ENCODE results near the gene ZNF827. TPM values are rescaled to one million over a fixed set of nuclear protein-coding genes. Genes with fewer than 3 reads are reported as not detected.

Gene ZNF827
- total RNA-seq, 4 donors from 2014 or later, result 8.1 to 21.7 (median 8.3) TPM

- TF ChIP-seq, protein P1, sequence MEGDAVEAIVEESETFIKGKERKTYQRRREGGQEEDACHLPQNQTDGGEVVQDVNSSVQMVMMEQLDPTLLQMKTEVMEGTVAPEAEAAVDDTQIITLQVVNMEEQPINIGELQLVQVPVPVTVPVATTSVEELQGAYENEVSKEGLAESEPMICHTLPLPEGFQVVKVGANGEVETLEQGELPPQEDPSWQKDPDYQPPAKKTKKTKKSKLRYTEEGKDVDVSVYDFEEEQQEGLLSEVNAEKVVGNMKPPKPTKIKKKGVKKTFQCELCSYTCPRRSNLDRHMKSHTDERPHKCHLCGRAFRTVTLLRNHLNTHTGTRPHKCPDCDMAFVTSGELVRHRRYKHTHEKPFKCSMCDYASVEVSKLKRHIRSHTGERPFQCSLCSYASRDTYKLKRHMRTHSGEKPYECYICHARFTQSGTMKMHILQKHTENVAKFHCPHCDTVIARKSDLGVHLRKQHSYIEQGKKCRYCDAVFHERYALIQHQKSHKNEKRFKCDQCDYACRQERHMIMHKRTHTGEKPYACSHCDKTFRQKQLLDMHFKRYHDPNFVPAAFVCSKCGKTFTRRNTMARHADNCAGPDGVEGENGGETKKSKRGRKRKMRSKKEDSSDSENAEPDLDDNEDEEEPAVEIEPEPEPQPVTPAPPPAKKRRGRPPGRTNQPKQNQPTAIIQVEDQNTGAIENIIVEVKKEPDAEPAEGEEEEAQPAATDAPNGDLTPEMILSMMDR (IDR thresholded peaks at IDR 0.05; ENCODE audit: low read depth), result no peak
Observed at GRCh38 chr4:145902522-145902921, 36.1 kb downstream of the ZNF827 start.

- TF ChIP-seq, protein P1 (IDR thresholded peaks at IDR 0.05; ENCODE audit: low read depth), result no peak
Observed at GRCh38 chr4:145899886-145900460, 38.6 kb downstream of the ZNF827 start.

DNA sequence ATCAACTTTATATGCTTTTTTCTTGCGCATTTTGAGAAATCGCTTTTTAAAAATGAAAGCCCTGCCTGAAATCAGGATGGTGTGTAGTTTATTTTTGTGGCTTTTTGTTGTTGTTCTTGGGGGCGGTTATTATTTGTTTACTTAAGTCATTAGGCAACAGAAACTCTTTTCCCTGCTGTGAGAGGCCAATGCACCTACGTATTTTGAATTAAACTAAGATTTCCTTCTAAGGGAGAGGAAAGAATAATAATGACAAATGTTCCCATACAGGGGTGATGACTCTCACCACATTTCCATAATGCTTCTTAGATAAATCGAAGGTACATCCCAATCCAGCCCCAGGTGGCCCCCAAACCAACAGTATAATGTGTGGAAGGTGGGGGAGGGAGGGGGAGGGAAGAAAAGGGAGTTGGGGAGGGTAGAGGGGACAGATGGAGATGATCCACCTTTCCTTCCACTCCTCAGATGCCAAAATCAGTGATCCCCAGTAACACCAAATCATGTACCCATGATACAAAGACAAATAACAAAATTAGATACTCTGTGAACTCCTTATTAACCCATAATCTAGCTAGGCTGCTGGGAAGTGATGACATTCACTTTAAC lies 39.6 kb downstream of the ZNF827 start:
- TF ChIP-seq, protein P1 (IDR thresholded peaks at IDR 0.05; ENCODE audit: low read depth), result no peak

- TF ChIP-seq, protein P1 (IDR thresholded peaks at IDR 0.05; ENCODE audit: low read depth), result no peak
Observed at GRCh38 chr4:145898466-145898865, 40.2 kb downstream of the ZNF827 start.

DNA sequence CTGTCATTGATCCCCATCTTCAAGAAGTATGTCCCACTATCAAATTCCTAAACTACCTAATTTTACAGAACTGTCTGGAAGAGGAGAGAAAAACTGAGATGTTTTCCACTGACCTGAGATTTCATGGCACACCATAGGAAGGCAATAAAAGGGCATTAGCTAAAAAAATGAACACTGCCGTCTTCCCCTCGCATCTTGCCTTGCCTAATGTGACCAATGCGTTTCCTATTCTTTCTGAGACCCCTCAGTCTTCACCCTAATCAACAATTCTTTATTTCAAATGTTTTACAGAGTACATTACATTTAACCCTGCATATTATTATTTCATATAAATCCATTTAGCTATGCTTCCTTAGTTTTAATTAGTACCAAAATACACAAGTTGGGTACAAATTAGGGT lies 43.6 kb downstream of the ZNF827 start:
- TF ChIP-seq, protein P1 (IDR thresholded peaks at IDR 0.05; ENCODE audit: low read depth), result no peak

DNA sequence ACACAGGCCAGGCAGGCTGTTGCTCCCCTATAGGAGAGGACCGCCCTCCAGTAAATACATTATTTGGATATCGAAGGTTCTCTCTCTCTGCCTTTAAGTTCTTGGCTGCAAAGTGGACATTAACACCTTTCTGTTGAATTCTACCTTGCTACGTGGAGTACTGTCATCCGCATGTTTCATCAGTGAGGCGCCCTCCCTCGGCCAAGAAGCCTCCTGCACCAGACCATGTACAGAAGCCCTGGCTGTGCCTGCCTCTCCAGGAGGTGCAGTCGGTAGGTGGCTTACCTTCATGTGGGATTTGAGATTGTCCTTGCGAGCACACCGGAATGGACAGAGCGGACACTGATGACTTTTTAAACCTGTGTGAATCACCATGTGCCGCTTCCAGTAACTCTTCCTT lies 46.7 kb downstream of the ZNF827 start:
- TF ChIP-seq, protein P1 (IDR thresholded peaks at IDR 0.05; ENCODE audit: low read depth), result no peak

DNA sequence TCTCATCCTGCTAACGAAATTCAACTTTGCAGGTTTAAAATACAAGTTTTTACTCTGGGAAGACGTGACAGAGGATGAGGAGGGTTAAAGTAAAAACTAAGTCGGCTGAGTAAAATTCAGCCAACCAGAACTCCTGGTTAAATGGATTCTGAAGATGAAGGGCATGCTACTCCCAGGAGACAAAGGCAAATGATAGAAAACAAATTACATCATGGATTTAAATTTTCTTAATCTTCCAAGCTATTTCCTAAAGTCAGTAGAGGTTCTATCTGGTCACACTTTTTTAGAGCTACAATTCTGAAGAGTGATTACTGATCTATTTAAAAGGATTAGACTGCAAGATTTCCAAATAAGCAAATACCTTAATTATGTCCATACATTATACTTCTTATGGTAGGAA lies 47.9 kb downstream of the ZNF827 start:
- TF ChIP-seq, protein P1 (IDR thresholded peaks at IDR 0.05; ENCODE audit: low read depth), result no peak
